NOMO-1 (cell line): ENCODE data around the gene ADCY1.
A peak's percentile ranks its signal among the peaks of the same experiment; 100 is the strongest.
"Not testable (repeated sequence)": the region's sequence is repeated elsewhere in the genome, so short reads cannot be mapped to it uniquely, and the experiment has no call there.

Experiments used
- DNase-seq, 2 experiments: peaks; one replicate each; lab custom pipeline; 2025; ENCODE audit not compliant: unreplicated experiment in 2 of 2; lab: John Stamatoyannopoulos, UW

The ADCY1 gene

GRCh38 chr7:45573661-45574415 lies at the start of gene ADCY1:
ADCY1 (plus strand) TSS chr7:45574368; CDS start chr7:45574544, 176 bp downstream.
- peak in 1 of 2 experiments; percentile 2 for DNase-seq

GRCh38 chr7:45524445-45524844 lies 49.7 kb upstream of the ADCY1 start:
- no peak for DNase-seq

- no peak for DNase-seq
Measured at GRCh38 chr7:45525057-45525456, 49.1 kb upstream of the ADCY1 start.

GRCh38 chr7:45543473-45543872 lies 30.7 kb upstream of the ADCY1 start:
- no peak for DNase-seq

- DNase-seq = not testable (repeated sequence)
Measured at GRCh38 chr7:45545105-45545710, 29.0 kb upstream of the ADCY1 start.

- not testable (repeated sequence) for DNase-seq
Measured at GRCh38 chr7:45548917-45549316, 25.3 kb upstream of the ADCY1 start.

GRCh38 chr7:45563401-45563800 lies 10.8 kb upstream of the ADCY1 start:
- no peak for DNase-seq

- no peak for DNase-seq
Measured at GRCh38 chr7:45563941-45564461, 10.2 kb upstream of the ADCY1 start.

- DNase-seq = no peak
Measured at GRCh38 chr7:45564485-45564884, 9.7 kb upstream of the ADCY1 start.

GRCh38 chr7:45564886-45565455 lies 9.2 kb upstream of the ADCY1 start:
- DNase-seq = no peak

- DNase-seq = no peak
Measured at GRCh38 chr7:45566386-45566785, 7.8 kb upstream of the ADCY1 start.

GRCh38 chr7:45566961-45567360 lies 7.2 kb upstream of the ADCY1 start:
- no peak for DNase-seq

- no peak for DNase-seq
Measured at GRCh38 chr7:45567713-45568112, 6.5 kb upstream of the ADCY1 start.

- DNase-seq = no peak
Measured at GRCh38 chr7:45568536-45569289, 5.5 kb upstream of the ADCY1 start.

GRCh38 chr7:45569290-45569685 lies 4.9 kb upstream of the ADCY1 start:
- DNase-seq = no peak

- DNase-seq = no peak
Measured at GRCh38 chr7:45570797-45571196, 3.4 kb upstream of the ADCY1 start.

GRCh38 chr7:45573204-45573603 lies 964 bp upstream of the ADCY1 start:
- no peak for DNase-seq

GRCh38 chr7:45574416-45574668 lies 174 bp downstream of the ADCY1 start:
- DNase-seq = no peak

- DNase-seq = peak in 1 of 2 experiments; percentile 37
Measured at GRCh38 chr7:45574669-45575500, 717 bp downstream of the ADCY1 start.

GRCh38 chr7:45575501-45576248 lies 1.5 kb downstream of the ADCY1 start:
- no peak for DNase-seq
